ENCODE measurements around the gene MED27.

MED27 gene

DNA sequence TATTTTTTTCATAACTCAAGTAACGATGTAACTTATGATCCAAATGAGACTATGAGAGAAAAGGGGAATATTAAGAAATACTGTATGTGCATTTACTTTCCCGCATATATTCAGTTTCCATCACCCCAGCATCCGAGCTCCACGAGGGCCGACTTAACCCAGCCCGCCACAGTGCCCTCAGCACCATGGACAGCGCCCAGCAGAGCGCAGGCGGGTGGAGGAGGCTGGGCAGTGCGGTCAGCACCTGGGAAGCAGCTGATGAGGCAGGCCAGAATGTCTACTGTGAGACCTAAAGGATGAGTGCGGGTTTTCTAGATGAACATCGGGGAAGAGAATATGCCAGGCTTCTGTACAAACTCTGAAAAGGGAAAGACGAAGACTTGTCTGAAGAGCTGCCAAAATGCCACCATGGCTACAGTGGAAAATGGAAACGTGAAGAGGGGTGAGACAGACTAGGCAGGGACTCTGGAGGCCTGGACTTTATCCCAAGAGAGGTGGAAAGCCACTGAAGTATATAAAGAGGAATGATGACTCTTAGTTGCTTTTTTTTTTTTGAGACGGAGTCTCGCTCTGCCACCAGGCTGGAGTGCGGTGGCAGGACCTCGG lies 34.5 kb upstream of the MED27 start (continued):
- TF ChIP-seq HOXA7 (CRISPR knock-in tag; IDR thresholded peaks at IDR 0.05; ENCODE audit: borderline replicate concordance) (peak; percentile 87; the same call in 1 of the 2 replicates), ZNF10 (tag by site-specific recombination; IDR thresholded peaks at IDR 0.05) (0 out of 2 replicates have a peak, but pooled peaks have one; percentile 31), HOXD13 (CRISPR knock-in tag; IDR thresholded peaks at IDR 0.05; ENCODE audit: borderline replicate concordance) (peak; percentile 85; the same call in 1 of the 2 replicates), PRDM10 (tag by site-specific recombination; IDR thresholded peaks at IDR 0.05) (no peak), ZBTB17 (tag by site-specific recombination; IDR thresholded peaks at IDR 0.05) (peak; percentile 45; the same call in 1 of the 2 replicates), ZEB2 (tag by site-specific recombination; IDR thresholded peaks at IDR 0.05) (0 out of 2 replicates have a peak, but pooled peaks have one; percentile 19), ZFP69B (tag by site-specific recombination; IDR thresholded peaks at IDR 0.05) (peak; percentile 39; the same call in 1 of the 2 replicates)
- TF ChIP-seq, protein P1, sequence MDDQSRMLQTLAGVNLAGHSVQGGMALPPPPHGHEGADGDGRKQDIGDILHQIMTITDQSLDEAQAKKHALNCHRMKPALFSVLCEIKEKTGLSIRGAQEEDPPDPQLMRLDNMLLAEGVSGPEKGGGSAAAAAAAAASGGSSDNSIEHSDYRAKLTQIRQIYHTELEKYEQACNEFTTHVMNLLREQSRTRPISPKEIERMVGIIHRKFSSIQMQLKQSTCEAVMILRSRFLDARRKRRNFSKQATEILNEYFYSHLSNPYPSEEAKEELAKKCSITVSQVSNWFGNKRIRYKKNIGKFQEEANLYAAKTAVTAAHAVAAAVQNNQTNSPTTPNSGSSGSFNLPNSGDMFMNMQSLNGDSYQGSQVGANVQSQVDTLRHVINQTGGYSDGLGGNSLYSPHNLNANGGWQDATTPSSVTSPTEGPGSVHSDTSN (CRISPR knock-in tag; IDR thresholded peaks at IDR 0.05): peak; percentile 97
- TF ChIP-seq, protein P2, sequence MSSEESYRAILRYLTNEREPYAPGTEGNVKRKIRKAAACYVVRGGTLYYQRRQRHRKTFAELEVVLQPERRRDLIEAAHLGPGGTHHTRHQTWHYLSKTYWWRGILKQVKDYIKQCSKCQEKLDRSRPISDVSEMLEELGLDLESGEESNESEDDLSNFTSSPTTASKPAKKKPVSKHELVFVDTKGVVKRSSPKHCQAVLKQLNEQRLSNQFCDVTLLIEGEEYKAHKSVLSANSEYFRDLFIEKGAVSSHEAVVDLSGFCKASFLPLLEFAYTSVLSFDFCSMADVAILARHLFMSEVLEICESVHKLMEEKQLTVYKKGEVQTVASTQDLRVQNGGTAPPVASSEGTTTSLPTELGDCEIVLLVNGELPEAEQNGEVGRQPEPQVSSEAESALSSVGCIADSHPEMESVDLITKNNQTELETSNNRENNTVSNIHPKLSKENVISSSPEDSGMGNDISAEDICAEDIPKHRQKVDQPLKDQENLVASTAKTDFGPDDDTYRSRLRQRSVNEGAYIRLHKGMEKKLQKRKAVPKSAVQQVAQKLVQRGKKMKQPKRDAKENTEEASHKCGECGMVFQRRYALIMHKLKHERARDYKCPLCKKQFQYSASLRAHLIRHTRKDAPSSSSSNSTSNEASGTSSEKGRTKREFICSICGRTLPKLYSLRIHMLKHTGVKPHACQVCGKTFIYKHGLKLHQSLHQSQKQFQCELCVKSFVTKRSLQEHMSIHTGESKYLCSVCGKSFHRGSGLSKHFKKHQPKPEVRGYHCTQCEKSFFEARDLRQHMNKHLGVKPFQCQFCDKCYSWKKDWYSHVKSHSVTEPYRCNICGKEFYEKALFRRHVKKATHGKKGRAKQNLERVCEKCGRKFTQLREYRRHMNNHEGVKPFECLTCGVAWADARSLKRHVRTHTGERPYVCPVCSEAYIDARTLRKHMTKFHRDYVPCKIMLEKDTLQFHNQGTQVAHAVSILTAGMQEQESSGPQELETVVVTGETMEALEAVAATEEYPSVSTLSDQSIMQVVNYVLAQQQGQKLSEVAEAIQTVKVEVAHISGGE (tag by site-specific recombination; conservative IDR thresholded peaks at IDR 0.05; ENCODE audit: low read depth): no peak
- TF ChIP-seq, protein P3, sequence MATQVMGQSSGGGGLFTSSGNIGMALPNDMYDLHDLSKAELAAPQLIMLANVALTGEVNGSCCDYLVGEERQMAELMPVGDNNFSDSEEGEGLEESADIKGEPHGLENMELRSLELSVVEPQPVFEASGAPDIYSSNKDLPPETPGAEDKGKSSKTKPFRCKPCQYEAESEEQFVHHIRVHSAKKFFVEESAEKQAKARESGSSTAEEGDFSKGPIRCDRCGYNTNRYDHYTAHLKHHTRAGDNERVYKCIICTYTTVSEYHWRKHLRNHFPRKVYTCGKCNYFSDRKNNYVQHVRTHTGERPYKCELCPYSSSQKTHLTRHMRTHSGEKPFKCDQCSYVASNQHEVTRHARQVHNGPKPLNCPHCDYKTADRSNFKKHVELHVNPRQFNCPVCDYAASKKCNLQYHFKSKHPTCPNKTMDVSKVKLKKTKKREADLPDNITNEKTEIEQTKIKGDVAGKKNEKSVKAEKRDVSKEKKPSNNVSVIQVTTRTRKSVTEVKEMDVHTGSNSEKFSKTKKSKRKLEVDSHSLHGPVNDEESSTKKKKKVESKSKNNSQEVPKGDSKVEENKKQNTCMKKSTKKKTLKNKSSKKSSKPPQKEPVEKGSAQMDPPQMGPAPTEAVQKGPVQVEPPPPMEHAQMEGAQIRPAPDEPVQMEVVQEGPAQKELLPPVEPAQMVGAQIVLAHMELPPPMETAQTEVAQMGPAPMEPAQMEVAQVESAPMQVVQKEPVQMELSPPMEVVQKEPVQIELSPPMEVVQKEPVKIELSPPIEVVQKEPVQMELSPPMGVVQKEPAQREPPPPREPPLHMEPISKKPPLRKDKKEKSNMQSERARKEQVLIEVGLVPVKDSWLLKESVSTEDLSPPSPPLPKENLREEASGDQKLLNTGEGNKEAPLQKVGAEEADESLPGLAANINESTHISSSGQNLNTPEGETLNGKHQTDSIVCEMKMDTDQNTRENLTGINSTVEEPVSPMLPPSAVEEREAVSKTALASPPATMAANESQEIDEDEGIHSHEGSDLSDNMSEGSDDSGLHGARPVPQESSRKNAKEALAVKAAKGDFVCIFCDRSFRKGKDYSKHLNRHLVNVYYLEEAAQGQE (tag by site-specific recombination; IDR thresholded peaks at IDR 0.05): peak; percentile 100

DNA sequence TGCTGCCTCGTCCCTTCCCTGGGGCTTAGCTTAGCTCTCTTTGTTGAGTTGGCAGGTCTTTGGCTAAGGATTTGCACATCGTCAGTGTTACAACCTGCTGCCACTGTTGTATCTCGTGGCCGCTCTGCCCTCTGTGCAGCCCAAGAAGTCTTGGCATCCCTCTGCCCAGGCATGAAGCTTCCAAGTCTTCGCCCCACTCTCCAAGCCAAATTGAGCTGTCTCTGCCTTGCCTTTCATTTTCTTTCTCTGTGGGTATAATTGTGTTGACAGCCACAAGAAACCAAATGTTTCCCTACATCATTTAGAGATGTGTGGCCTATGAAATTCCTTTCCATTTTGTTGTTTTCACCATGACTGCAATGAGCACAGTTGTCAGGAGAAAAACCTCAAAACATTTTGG lies 29.6 kb upstream of the MED27 start:
- ChIA-PET POLR2A (no interaction called here), CTCF (interaction anchor here (0.7 kb wide), 1 partner anchor 354 kb away, joined by 4 read pairs; no protein-coding TSS in a partner anchor)
- TF ChIP-seq ATF2 (tag by site-specific recombination; IDR thresholded peaks at IDR 0.05; ENCODE audit: low read depth) (no peak), ZNF10 (tag by site-specific recombination; IDR thresholded peaks at IDR 0.05) (no peak), ZNF354C (tag by site-specific recombination; IDR thresholded peaks at IDR 0.05; ENCODE audit: borderline replicate concordance, low read depth) (no peak), ZNF239 (tag by site-specific recombination; IDR thresholded peaks at IDR 0.05) (no peak)
- TF ChIP-seq, protein P4, sequence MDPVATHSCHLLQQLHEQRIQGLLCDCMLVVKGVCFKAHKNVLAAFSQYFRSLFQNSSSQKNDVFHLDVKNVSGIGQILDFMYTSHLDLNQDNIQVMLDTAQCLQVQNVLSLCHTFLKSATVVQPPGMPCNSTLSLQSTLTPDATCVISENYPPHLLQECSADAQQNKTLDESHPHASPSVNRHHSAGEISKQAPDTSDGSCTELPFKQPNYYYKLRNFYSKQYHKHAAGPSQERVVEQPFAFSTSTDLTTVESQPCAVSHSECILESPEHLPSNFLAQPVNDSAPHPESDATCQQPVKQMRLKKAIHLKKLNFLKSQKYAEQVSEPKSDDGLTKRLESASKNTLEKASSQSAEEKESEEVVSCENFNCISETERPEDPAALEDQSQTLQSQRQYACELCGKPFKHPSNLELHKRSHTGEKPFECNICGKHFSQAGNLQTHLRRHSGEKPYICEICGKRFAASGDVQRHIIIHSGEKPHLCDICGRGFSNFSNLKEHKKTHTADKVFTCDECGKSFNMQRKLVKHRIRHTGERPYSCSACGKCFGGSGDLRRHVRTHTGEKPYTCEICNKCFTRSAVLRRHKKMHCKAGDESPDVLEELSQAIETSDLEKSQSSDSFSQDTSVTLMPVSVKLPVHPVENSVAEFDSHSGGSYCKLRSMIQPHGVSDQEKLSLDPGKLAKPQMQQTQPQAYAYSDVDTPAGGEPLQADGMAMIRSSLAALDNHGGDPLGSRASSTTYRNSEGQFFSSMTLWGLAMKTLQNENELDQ (tag by site-specific recombination; IDR thresholded peaks at IDR 0.05; ENCODE audit: low read depth): no peak
- TF ChIP-seq, protein P5, sequence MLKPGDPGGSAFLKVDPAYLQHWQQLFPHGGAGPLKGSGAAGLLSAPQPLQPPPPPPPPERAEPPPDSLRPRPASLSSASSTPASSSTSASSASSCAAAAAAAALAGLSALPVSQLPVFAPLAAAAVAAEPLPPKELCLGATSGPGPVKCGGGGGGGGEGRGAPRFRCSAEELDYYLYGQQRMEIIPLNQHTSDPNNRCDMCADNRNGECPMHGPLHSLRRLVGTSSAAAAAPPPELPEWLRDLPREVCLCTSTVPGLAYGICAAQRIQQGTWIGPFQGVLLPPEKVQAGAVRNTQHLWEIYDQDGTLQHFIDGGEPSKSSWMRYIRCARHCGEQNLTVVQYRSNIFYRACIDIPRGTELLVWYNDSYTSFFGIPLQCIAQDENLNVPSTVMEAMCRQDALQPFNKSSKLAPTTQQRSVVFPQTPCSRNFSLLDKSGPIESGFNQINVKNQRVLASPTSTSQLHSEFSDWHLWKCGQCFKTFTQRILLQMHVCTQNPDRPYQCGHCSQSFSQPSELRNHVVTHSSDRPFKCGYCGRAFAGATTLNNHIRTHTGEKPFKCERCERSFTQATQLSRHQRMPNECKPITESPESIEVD (tag by site-specific recombination; IDR thresholded peaks at IDR 0.05): no peak
- Histone ChIP-seq H3K4me3 (ENCODE audit: low read depth, low read length) (no peak overlapping the region), H3K36me3 (ENCODE audit: control insufficient read depth in 2 of 2, insufficient read depth in 1 of 2, low read length in 2 of 2) (no peaks in the 10 kb centered on the region), H3K9me3 (ENCODE audit: control insufficient read depth, insufficient read depth, low read depth, low read length) (no peaks in the 10 kb centered on the region), H3K4me1 (ENCODE audit: control insufficient read depth, insufficient read depth, low read length) (no peaks in the 10 kb centered on the region), H3K27ac (ENCODE audit: extremely low read depth, low read depth, low read length) (no peak overlapping the region)

Data from HEK293 (cell line).